Thoracic aorta (tissue), 2 donors: ENCODE results near the gene KRTAP12-3. TPM values are rescaled to one million over a fixed set of nuclear protein-coding genes. Genes with fewer than 3 reads are reported as not detected.

ENCODE experiments used
- ATAC-seq: fragments of 150-250 bp; one replicate; pipeline ENCODE4 v1.8.0; 2017; ENCODE audit warnings: low read depth; ENCODE audit not compliant: insufficient number of reproducible peaks, low FRiP score
- DNase-seq: peaks from one replicate; pipeline ENCODE4 v3.0.0-alpha.2; 2020; ENCODE audit warnings: low spot score
- H3K27ac ChIP-seq, 2 donors: fragments of 200-600 bp; sonication (generic); 1 replicate in 1 of 2; 2 replicates in 1 of 2; pipeline ENCODE4 v1.5.1; 2016; ENCODE audit warnings: mild to moderate bottlenecking in 2 of 2, moderate library complexity in 2 of 2
- H3K27me3 ChIP-seq: fragments of 200-600 bp; sonication (generic); replicated peaks from 2 replicates; pipeline ENCODE4 v1.6.0; 2016; ENCODE audit warnings: mild to moderate bottlenecking; ENCODE audit not compliant: insufficient read depth
- H3K36me3 ChIP-seq: fragments of 200-600 bp; sonication (generic); one replicate; pipeline ENCODE4 v1.5.1; 2016
- H3K4me1 ChIP-seq, 2 donors: fragments of 200-600 bp; sonication (generic); 1 replicate in 1 of 2; 2 replicates in 1 of 2; pipeline versions ENCODE4 v1.5.1 to v1.6.0; 2016; ENCODE audit warnings: low read depth in 2 of 2, mild to moderate bottlenecking in 1 of 2; ENCODE audit not compliant: control insufficient read depth in 1 of 2
- H3K4me3 ChIP-seq: fragments of 200-600 bp; sonication (generic); 2 replicates; pipeline ENCODE4 v1.5.1; 2016; ENCODE audit warnings: mild to moderate bottlenecking
- H3K9me3 ChIP-seq: fragments of 200-600 bp; sonication (generic); 2 replicates; pipeline ENCODE4 v1.5.1; 2016
- CTCF ChIP-seq: fragments of 200-600 bp; sonication (generic); IDR thresholded peaks from one replicate; pipeline ENCODE4 v1.5.1; 2019; ENCODE audit warnings: antibody characterized with exemption
- total RNA-seq, 2 donors: library from RNA; depleted of rRNA; stranded (reverse); fragments of >200 nt; gene quantifications; one replicate each; pipeline versions ENCODE4 v1.1.0 to v1.2.3, GENCODE V29; 2016

KRTAP12-3 gene
- total RNA-seq, 2 donors from 2014 or later: not detected

- no peaks in the 10 kb centered on the region for H3K36me3 ChIP-seq
- DNase-seq: no peak
- ATAC-seq: no peak
- no peak for TF ChIP-seq CTCF
- no peaks in the 10 kb centered on the region for H3K9me3 ChIP-seq
- no peaks in the 10 kb centered on the region for H3K4me1 ChIP-seq
- H3K27me3 ChIP-seq: no peaks in the 10 kb centered on the region
- no peak overlapping the region for H3K27ac ChIP-seq
- no peak overlapping the region for H3K4me3 ChIP-seq
These were observed 41.7 kb upstream of the KRTAP12-3 start for GRCh38 chr21:44615911-44616590.

GRCh38 chr21:44616591-44616926, 41.2 kb upstream of the KRTAP12-3 start:
- no peaks in the 10 kb centered on the region for H3K36me3 ChIP-seq
- ATAC-seq: no peak
- no peaks in the 10 kb centered on the region for H3K27me3 ChIP-seq

GRCh38 chr21:44617071-44617501, 40.6 kb upstream of the KRTAP12-3 start:
- no peak overlapping the region for H3K27ac ChIP-seq
- H3K4me1 ChIP-seq: no peaks in the 10 kb centered on the region
- H3K9me3 ChIP-seq: no peaks in the 10 kb centered on the region
- no peak overlapping the region for H3K4me3 ChIP-seq
- H3K27me3 ChIP-seq: no peaks in the 10 kb centered on the region
- no peak for TF ChIP-seq CTCF
- DNase-seq: no peak
- H3K36me3 ChIP-seq: no peaks in the 10 kb centered on the region
- no peak for ATAC-seq

More at GRCh38 chr21:44616591-44616926, 41.2 kb upstream of the KRTAP12-3 start:
- Histone ChIP-seq H3K27ac (no peak overlapping the region), H3K9me3 (no peaks in the 10 kb centered on the region), H3K4me3 (no peak overlapping the region), H3K4me1 (no peaks in the 10 kb centered on the region)
- no peak for TF ChIP-seq CTCF
- no peak for DNase-seq

- Histone ChIP-seq H3K27ac (no peak overlapping the region), H3K36me3 (no peaks in the 10 kb centered on the region), H3K4me3 (no peak overlapping the region), H3K4me1 (no peaks in the 10 kb centered on the region), H3K27me3 (no peaks in the 10 kb centered on the region), H3K9me3 (peaks cover 2% of the 10 kb centered on the region)
- ATAC-seq: no peak
- no peak for DNase-seq
- no peak for TF ChIP-seq CTCF
These were observed 39.2 kb upstream of the KRTAP12-3 start for GRCh38 chr21:44618504-44618903.

- no peak for ATAC-seq
- Histone ChIP-seq H3K9me3 (peaks cover 3% of the 10 kb centered on the region), H3K4me3 (no peak overlapping the region), H3K27ac (no peak overlapping the region), H3K36me3 (no peaks in the 10 kb centered on the region), H3K27me3 (no peaks in the 10 kb centered on the region), H3K4me1 (no peaks in the 10 kb centered on the region)
- no peak for TF ChIP-seq CTCF
- DNase-seq: no peak
These were observed 38.8 kb upstream of the KRTAP12-3 start for GRCh38 chr21:44618909-44619308.
